Lower leg skin (tissue), 3 donors: ENCODE measurements around the gene PRM1.

Experiments used
- CTCF ChIP-seq, 3 donors: fragments of 450-650 bp; IDR thresholded peaks; one replicate each; pipeline ENCODE4 v1.5.1; 2016; ENCODE audit warnings: antibody characterized with exemption in 3 of 3, mild to moderate bottlenecking in 3 of 3, moderate library complexity in 2 of 3
- POLR2A ChIP-seq, 2 donors: fragments of 450-650 bp; IDR thresholded peaks; one replicate each; pipeline ENCODE4 v1.6.1; 2016 to 2017; ENCODE audit warnings: antibody characterized with exemption in 2 of 2, mild to moderate bottlenecking in 1 of 2, moderate library complexity in 1 of 2

- no peak for TF ChIP-seq CTCF (IDR thresholded peaks at IDR 0.05)
- no peak for TF ChIP-seq POLR2A (IDR thresholded peaks at IDR 0.05)
These were observed 3.4 kb downstream of the PRM1 start for GRCh38 chr16:11277607-11278337.
